Astrocyte of the cerebellum (primary cell): Measurements from ENCODE around the gene CACNA1B.

Experiments
- DNase-seq: peaks from one replicate; pipeline ENCODE4 v3.0.0-alpha.2; 2011; ENCODE audit warnings: low read depth
- H3K4me3 ChIP-seq: 2 replicates; pipeline ENCODE4 v1.5.1; 2011; ENCODE audit warnings: mild to moderate bottlenecking, low read depth, low read length, moderate library complexity
- in situ Hi-C: cut with HindIII; loops from 2 replicates; pipeline ENCODE4 v1.10.0; 2017; ENCODE audit warnings: low sequenced_read_pairs
- TF ChIP-seq, protein P1 (sequence below): IDR thresholded peaks from 2 replicates; pipeline ENCODE4 v1.5.1; 2012; ENCODE audit warnings: low read length, low read depth, moderate library complexity, mild to moderate bottlenecking; ENCODE audit errors: missing control alignments

Gene CACNA1B

DNA sequence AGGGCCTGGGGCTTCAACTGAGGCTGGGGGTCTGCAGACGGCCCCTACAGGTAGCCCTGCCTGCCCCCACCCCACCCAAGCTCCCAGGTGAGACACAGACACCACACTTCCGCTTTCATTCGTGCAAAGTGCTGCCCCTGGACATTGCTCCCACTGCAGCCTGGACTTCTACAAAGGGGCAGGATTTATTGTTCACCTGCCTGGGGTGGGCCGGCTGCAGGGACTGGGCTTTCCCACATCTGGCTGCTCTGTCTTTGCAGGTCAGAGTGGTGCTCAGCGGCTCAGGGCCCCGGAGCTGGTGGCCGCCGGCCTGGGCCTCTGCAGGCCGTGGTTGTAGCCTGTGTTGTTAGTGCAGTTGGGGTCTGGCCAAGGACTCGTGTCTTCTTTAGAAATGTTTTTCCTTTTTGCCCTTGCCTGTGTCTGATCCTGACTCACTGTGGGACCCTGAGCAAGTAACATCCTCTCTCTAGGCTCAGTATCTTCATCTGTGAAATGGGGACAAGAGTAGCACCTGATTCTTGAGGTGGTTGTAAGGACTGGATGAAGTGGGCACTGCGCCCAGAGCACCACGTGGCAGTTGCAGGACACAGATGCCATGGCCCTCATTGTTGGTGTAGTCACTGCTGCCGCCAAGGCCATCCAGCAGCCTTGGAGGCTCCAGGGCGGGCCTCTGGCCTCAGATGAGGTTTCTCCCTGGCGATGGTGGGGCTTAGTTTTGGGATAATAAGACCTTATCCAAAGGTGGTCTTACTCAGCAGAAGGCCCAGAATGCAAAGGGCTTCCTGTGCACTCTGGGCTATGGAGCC, 143.9 kb downstream of the CACNA1B start:
- in situ Hi-C loops: no loop called here
- H3K4me3 ChIP-seq: no peak overlapping the region
- TF ChIP-seq, protein P1, sequence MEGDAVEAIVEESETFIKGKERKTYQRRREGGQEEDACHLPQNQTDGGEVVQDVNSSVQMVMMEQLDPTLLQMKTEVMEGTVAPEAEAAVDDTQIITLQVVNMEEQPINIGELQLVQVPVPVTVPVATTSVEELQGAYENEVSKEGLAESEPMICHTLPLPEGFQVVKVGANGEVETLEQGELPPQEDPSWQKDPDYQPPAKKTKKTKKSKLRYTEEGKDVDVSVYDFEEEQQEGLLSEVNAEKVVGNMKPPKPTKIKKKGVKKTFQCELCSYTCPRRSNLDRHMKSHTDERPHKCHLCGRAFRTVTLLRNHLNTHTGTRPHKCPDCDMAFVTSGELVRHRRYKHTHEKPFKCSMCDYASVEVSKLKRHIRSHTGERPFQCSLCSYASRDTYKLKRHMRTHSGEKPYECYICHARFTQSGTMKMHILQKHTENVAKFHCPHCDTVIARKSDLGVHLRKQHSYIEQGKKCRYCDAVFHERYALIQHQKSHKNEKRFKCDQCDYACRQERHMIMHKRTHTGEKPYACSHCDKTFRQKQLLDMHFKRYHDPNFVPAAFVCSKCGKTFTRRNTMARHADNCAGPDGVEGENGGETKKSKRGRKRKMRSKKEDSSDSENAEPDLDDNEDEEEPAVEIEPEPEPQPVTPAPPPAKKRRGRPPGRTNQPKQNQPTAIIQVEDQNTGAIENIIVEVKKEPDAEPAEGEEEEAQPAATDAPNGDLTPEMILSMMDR: no peak
- no peak for DNase-seq

DNA sequence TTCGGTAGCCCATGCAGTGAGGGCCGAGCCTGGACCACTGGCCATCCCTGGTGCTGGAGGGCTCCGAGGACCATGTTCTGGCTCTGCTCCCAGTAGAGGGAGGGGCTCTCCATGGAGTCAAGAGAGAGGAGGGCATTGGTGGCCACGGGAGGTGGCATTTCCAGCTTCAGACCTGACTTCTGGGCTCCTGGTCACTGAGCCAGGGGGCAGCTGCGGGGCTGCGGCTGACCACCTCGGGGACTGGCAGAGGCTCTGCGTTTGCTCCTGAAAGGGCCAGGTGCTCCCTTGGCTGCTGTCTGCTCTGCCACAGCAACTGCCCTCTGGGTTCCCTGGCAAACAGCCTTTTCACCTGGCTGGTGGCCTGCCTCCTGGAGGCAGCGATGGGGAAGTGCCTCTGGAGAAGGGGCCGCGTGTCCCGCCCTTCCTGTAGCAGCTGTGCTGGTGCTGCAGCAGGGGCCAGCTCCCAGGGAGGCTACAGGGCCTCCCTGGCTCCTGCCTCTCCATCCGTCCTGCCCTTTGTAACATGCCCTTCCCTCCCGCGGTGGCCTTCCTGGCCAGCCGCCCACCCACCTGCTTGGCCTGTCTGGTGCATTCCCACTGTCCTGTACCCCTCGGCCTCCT, 144.6 kb downstream of the CACNA1B start:
- in situ Hi-C loops: no loop called here
- TF ChIP-seq, protein P1: no peak
- H3K4me3 ChIP-seq: no peak overlapping the region
- no peak for DNase-seq

DNA sequence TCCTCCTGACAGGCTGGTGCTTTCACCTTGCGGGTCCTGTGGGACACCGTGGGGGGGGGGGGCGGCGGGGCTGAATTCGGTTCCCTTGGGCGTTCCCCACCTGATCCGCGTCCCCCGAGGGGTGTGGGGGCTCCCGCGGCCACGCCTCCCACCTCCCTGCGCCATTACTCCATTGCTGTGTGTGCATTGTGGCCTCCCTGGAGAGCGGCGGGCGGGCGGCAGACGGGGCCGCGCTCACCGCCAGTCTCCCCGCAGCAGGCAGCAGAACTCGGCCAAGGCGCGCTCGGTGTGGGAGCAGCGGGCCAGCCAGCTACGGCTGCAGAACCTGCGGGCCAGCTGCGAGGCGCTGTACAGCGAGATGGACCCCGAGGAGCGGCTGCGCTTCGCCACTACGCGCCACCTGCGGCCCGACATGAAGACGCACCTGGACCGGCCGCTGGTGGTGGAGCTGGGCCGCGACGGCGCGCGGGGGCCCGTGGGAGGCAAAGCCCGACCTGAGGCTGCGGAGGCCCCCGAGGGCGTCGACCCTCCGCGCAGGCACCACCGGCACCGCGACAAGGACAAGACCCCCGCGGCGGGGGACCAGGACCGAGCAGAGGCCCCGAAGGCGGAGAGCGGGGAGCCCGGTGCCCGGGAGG, 145.3 kb downstream of the CACNA1B start:
- in situ Hi-C loops: no loop called here
- no peak for DNase-seq
- TF ChIP-seq, protein P1: no peak
- no peak overlapping the region for H3K4me3 ChIP-seq

DNA sequence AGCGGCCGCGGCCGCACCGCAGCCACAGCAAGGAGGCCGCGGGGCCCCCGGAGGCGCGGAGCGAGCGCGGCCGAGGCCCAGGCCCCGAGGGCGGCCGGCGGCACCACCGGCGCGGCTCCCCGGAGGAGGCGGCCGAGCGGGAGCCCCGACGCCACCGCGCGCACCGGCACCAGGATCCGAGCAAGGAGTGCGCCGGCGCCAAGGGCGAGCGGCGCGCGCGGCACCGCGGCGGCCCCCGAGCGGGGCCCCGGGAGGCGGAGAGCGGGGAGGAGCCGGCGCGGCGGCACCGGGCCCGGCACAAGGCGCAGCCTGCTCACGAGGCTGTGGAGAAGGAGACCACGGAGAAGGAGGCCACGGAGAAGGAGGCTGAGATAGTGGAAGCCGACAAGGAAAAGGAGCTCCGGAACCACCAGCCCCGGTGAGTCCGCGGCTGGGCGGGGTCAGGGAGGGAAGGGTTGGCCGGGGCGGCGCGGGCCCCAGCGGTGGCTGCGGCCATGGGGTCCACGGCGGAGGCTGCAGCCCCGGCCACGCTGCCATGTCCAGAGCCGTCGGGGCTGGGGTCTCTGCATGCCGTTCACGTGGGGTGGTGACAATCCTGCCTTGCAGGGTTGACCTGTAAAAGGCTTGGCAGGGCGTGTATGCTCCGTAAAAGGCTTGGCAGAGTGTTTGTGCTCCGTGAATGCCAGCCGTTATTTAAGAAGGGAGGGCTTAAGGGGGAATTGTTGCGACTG, 146.0 kb downstream of the CACNA1B start:
- no peak for DNase-seq

DNA sequence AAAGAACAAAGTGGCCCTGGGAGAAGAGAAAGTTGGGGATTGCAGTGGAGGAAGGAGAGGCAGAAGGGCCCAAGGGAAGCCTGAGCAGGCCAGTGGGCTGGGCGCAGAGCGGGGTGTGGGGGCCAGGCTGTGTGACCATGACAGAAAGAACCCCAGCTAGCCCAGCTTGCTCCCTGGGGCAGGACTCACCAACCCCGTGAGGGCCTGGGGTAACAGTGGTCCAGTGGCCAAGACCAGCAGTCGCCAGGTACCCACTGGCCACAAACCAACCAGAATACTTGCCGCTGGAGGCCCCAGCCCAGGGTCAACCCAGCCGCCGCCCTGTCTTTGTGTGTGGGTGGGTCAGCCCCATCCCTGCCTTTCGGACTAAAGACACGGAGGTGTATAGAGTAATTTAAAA, 146.5 kb downstream of the CACNA1B start:
- TF ChIP-seq, protein P1: no peak
- H3K4me3 ChIP-seq: no peak overlapping the region
- DNase-seq: no peak
- in situ Hi-C loops: no loop called here

More for the DNA sequence above, 146.0 kb downstream of the CACNA1B start:
- no peak overlapping the region for H3K4me3 ChIP-seq
- TF ChIP-seq, protein P1: no peak
- in situ Hi-C loops: no loop called here

DNA sequence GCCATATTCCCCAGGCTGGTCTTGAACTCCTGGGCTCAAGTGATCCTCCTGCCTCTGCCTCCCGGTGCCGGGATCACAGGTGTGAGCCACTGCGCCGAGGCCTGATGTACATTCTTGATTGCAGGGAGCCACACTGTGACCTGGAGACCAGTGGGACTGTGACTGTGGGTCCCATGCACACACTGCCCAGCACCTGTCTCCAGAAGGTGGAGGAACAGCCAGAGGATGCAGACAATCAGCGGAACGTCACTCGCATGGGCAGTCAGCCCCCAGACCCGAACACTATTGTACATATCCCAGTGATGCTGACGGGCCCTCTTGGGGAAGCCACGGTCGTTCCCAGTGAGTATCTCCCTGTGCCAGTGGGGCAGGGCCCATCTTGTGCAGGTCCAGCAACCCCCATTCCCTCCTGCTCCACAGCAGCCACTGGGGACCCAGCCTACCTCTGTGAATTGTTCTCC, 147.3 kb downstream of the CACNA1B start:
- in situ Hi-C loops: no loop called here
- DNase-seq: no peak
- TF ChIP-seq, protein P1: no peak
- no peak overlapping the region for H3K4me3 ChIP-seq
